ENCODE measurements around the gene TUBGCP6. TPM values are rescaled to one million over a fixed set of nuclear protein-coding genes. Genes with fewer than 3 reads are reported as not detected.

TUBGCP6 gene
- polyA plus RNA-seq, 1 experiment, result 8.5 TPM

GRCh38 chr22:50264946-50265669, 20.3 kb upstream of the TUBGCP6 start:
- ChIA-PET CTCF (no interaction called here), POLR2A (no interaction called here)
- H3K9me3 ChIP-seq (ENCODE audit: control insufficient read depth, insufficient read depth, low read length), result peaks cover 10% of the 10 kb centered on the region; the same call in 1 of the 2 replicates
- H3K27me3 ChIP-seq (ENCODE audit: control insufficient read depth, insufficient read depth, low read length), result no peaks in the 10 kb centered on the region
- no peak overlapping the region for H3K27ac ChIP-seq (ENCODE audit: low read depth, low read length)
- DNase-seq (ENCODE audit: low read depth, low spot score), result no peak
- TF ChIP-seq, protein P1, sequence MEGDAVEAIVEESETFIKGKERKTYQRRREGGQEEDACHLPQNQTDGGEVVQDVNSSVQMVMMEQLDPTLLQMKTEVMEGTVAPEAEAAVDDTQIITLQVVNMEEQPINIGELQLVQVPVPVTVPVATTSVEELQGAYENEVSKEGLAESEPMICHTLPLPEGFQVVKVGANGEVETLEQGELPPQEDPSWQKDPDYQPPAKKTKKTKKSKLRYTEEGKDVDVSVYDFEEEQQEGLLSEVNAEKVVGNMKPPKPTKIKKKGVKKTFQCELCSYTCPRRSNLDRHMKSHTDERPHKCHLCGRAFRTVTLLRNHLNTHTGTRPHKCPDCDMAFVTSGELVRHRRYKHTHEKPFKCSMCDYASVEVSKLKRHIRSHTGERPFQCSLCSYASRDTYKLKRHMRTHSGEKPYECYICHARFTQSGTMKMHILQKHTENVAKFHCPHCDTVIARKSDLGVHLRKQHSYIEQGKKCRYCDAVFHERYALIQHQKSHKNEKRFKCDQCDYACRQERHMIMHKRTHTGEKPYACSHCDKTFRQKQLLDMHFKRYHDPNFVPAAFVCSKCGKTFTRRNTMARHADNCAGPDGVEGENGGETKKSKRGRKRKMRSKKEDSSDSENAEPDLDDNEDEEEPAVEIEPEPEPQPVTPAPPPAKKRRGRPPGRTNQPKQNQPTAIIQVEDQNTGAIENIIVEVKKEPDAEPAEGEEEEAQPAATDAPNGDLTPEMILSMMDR (IDR thresholded peaks at IDR 0.05; ENCODE audit: low read depth, low read length), result no peak
- H3K4me3 ChIP-seq (ENCODE audit: low read depth, low read length), result no peak overlapping the region

DNA sequence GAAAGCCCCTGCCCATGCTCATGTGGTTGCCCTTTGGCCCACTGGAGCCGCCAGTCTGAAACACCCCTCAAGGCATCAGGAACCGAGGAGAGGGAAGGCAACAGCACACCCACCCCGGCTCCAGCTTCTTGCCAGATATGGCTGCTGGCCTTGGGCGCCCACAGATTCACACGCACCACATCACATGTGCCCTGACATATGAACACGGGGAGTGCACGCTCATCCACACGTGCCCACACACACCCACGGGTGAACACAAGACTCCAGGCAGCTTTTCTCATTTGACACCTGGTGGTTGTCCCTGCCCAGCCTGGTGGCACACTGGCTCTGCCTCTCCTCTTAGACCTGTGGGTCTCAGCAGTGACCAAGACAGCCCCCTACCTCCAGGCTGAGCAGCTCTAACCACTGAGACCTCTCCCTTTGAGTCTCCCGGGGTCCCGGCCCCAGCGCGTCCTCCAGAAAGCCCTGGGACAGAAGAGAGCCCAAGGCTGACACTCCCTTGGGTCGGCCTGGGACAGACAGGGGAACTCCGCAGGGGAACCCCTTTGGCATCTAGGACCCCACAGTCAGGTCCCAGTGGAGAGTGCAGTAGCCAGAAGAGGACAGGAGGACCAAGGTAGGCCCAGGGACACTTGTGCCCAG, 19.4 kb upstream of the TUBGCP6 start:
- no peak overlapping the region for H3K27ac ChIP-seq (ENCODE audit: low read depth, low read length)
- no peaks in the 10 kb centered on the region for H3K27me3 ChIP-seq (ENCODE audit: control insufficient read depth, insufficient read depth, low read length)
- no peak for DNase-seq (ENCODE audit: low read depth, low spot score)
- H3K9me3 ChIP-seq (ENCODE audit: control insufficient read depth, insufficient read depth, low read length), result peaks cover 10% of the 10 kb centered on the region; the same call in 1 of the 2 replicates
- ChIA-PET POLR2A (interaction anchor here (0.5 kb wide), 1 partner anchor 287 kb away, joined by 3 read pairs; no protein-coding TSS in a partner anchor), CTCF (interaction anchor here (0.9 kb wide), 1 partner anchor 78 kb away, joined by 4 read pairs; no protein-coding TSS in a partner anchor)
- H3K4me3 ChIP-seq (ENCODE audit: low read depth, low read length), result no peak overlapping the region
- TF ChIP-seq, protein P1 (IDR thresholded peaks at IDR 0.05; ENCODE audit: low read depth, low read length), result no peak

DNA sequence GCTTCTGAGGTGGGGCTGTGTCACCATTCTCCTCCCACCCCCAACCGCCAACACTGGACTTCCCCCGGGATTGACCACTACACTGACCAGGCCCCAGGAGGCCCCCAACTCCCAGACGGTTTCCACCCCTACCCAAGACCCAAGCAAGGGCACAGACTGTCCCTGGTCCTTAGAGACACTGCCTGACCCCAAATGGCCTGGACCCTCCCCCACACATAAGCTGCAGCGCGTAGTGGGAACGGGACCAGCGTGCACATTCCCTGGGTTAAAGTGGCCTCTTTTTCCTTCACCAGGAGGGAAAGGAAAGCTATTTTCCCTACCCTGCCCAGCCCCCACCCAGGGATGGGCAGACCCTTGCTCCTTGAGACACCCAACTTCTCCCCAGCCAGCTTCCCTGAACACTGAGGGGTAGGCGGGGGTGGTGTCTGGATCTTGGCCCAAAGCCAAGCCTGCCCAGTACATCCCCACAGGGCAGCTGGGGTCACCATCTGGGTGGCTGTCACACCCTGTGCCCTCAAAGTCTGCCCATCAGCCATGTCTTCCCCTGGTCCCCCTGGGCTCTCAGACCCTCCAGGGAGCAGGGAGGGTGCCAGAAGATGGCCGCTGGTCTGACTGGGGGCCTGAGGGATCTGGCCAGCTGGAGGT, 18.3 kb upstream of the TUBGCP6 start:
- Histone ChIP-seq H3K27me3 (ENCODE audit: control insufficient read depth, insufficient read depth, low read length) (no peaks in the 10 kb centered on the region), H3K9me3 (ENCODE audit: control insufficient read depth, insufficient read depth, low read length) (peaks cover 10% of the 10 kb centered on the region; the same call in 1 of the 2 replicates), H3K27ac (ENCODE audit: low read depth, low read length) (no peak overlapping the region), H3K4me3 (ENCODE audit: low read depth, low read length) (no peak overlapping the region)
- no peak for DNase-seq (ENCODE audit: low read depth, low spot score)
- ChIA-PET POLR2A (interaction anchor here (1.0 to 1.4 kb wide), 2 partner anchors 12 to 19 kb away, joined by 3 to 7 read pairs; partner anchors contain the start of genes HDAC10 and TUBGCP6), CTCF (interaction anchor here (1.0 kb wide), 2 partner anchors 13 to 79 kb away, joined by 3 to 4 read pairs; no protein-coding TSS in a partner anchor)
- TF ChIP-seq, protein P1 (IDR thresholded peaks at IDR 0.05; ENCODE audit: low read depth, low read length), result no peak

DNA sequence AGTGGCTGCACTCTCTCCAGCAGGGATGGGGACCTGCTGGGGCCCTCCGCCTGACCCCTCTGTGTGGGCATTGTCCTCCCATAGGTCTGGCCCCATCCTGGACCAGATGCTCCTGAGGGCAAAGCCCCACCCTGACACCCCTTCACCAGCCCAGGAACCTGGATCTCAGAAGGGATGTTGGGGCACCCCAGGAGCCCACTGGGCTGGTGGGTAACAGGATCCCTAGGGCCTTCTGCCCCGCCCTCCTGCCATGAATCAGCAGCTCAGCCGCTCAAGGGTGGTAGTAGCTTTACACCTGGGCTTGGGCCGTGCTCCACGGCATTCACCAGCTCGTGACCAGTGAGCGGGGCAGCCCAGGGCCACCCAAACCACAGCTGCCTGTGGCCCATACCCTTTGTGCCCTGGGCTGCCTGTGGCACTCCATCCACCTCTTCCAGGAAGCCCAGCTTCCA, 17.7 kb upstream of the TUBGCP6 start:
- Histone ChIP-seq H3K9me3 (ENCODE audit: control insufficient read depth, insufficient read depth, low read length) (peaks cover 10% of the 10 kb centered on the region; the same call in 1 of the 2 replicates), H3K4me3 (ENCODE audit: low read depth, low read length) (no peak overlapping the region), H3K27ac (ENCODE audit: low read depth, low read length) (no peak overlapping the region), H3K27me3 (ENCODE audit: control insufficient read depth, insufficient read depth, low read length) (no peaks in the 10 kb centered on the region)
- CTCF ChIA-PET, result interaction anchor here (1.0 kb wide), 2 partner anchors 13 to 79 kb away, joined by 3 to 4 read pairs; no protein-coding TSS in a partner anchor
- TF ChIP-seq, protein P1 (IDR thresholded peaks at IDR 0.05; ENCODE audit: low read depth, low read length), result no peak
- no peak for DNase-seq (ENCODE audit: low read depth, low spot score)
- POLR2A ChIA-PET, result interaction anchor here (1.0 to 1.4 kb wide), 2 partner anchors 11 to 18 kb away, joined by 3 to 7 read pairs; partner anchors contain the start of genes HDAC10 and TUBGCP6
